ENCODE results near the gene MSMO1. TPM values are rescaled to one million over a fixed set of nuclear protein-coding genes. Genes with fewer than 3 reads are reported as not detected.

The MSMO1 gene
- total RNA-seq, 1 experiment from 2014 or later: 72.9 TPM

DNA sequence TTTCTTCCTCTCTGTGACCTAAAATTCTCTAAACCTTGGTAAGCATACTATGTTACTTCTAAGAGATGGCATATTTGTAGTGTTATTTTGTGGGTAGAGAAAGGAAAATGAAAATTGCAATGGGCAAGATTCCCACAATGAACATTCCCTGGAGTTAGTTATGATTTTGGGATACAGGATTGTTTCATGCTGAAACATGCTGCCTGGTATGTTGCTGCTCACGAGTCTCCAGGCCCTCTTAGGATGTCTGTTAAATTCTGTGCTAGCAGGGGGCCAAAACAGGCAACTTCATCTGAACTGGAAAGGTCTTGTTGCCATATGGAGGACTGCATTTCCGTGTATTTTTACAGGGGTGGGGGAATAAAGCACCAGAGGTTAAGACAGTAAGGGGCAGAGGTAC lies 18.9 kb upstream of the MSMO1 start (continued):
- TF ChIP-seq, protein P1, sequence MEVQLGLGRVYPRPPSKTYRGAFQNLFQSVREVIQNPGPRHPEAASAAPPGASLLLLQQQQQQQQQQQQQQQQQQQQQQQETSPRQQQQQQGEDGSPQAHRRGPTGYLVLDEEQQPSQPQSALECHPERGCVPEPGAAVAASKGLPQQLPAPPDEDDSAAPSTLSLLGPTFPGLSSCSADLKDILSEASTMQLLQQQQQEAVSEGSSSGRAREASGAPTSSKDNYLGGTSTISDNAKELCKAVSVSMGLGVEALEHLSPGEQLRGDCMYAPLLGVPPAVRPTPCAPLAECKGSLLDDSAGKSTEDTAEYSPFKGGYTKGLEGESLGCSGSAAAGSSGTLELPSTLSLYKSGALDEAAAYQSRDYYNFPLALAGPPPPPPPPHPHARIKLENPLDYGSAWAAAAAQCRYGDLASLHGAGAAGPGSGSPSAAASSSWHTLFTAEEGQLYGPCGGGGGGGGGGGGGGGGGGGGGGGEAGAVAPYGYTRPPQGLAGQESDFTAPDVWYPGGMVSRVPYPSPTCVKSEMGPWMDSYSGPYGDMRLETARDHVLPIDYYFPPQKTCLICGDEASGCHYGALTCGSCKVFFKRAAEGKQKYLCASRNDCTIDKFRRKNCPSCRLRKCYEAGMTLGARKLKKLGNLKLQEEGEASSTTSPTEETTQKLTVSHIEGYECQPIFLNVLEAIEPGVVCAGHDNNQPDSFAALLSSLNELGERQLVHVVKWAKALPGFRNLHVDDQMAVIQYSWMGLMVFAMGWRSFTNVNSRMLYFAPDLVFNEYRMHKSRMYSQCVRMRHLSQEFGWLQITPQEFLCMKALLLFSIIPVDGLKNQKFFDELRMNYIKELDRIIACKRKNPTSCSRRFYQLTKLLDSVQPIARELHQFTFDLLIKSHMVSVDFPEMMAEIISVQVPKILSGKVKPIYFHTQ (CRISPR knock-in tag; IDR thresholded peaks at IDR 0.05): no peak
- TF ChIP-seq ESRRA (CRISPR knock-in tag; IDR thresholded peaks at IDR 0.05; ENCODE audit: borderline replicate concordance): no peak
- no peak for TF ChIP-seq TEAD1 (CRISPR knock-in tag; IDR thresholded peaks at IDR 0.05)
- no peak for TF ChIP-seq ZNF671 (CRISPR knock-in tag; IDR thresholded peaks at IDR 0.05)
- no peak for TF ChIP-seq ZNF121 (CRISPR knock-in tag; IDR thresholded peaks at IDR 0.05)
- TF ChIP-seq, protein P2, sequence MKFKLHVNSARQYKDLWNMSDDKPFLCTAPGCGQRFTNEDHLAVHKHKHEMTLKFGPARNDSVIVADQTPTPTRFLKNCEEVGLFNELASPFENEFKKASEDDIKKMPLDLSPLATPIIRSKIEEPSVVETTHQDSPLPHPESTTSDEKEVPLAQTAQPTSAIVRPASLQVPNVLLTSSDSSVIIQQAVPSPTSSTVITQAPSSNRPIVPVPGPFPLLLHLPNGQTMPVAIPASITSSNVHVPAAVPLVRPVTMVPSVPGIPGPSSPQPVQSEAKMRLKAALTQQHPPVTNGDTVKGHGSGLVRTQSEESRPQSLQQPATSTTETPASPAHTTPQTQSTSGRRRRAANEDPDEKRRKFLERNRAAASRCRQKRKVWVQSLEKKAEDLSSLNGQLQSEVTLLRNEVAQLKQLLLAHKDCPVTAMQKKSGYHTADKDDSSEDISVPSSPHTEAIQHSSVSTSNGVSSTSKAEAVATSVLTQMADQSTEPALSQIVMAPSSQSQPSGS (CRISPR knock-in tag; IDR thresholded peaks at IDR 0.05; ENCODE audit: borderline replicate concordance, low read depth): no peak
- TF ChIP-seq, protein P3, sequence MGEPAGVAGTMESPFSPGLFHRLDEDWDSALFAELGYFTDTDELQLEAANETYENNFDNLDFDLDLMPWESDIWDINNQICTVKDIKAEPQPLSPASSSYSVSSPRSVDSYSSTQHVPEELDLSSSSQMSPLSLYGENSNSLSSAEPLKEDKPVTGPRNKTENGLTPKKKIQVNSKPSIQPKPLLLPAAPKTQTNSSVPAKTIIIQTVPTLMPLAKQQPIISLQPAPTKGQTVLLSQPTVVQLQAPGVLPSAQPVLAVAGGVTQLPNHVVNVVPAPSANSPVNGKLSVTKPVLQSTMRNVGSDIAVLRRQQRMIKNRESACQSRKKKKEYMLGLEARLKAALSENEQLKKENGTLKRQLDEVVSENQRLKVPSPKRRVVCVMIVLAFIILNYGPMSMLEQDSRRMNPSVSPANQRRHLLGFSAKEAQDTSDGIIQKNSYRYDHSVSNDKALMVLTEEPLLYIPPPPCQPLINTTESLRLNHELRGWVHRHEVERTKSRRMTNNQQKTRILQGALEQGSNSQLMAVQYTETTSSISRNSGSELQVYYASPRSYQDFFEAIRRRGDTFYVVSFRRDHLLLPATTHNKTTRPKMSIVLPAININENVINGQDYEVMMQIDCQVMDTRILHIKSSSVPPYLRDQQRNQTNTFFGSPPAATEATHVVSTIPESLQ (CRISPR knock-in tag; IDR thresholded peaks at IDR 0.05): no peak
- TF ChIP-seq, protein P4, sequence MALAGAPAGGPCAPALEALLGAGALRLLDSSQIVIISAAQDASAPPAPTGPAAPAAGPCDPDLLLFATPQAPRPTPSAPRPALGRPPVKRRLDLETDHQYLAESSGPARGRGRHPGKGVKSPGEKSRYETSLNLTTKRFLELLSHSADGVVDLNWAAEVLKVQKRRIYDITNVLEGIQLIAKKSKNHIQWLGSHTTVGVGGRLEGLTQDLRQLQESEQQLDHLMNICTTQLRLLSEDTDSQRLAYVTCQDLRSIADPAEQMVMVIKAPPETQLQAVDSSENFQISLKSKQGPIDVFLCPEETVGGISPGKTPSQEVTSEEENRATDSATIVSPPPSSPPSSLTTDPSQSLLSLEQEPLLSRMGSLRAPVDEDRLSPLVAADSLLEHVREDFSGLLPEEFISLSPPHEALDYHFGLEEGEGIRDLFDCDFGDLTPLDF (CRISPR knock-in tag; IDR thresholded peaks at IDR 0.05): no peak

DNA sequence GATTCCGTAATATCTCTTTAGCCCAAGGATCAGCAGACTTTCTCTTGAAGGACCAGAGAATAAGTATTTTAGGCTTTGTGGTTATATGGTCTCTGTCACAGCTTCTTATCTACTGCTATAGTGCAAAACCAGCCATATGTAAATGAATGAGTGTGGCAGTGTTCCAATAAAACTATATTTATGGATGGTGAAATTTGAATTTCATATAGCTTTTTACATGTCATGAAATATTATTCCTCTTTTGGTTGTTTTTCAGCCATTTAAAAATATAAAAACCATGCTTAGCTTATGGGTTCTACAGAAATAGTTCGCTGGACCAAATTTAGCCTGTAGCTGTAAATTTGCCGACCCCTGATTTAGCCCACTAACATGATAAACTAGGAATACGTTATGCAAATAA lies 18.0 kb upstream of the MSMO1 start:
- ATAC-seq (no peak), DNase-seq (ENCODE audit: low spot score) (no peak)
- POLR2A ChIA-PET: no interaction called here
- Mint-ChIP-seq H3K4me3 (no peak overlapping the region), H3K36me3 (peaks cover 4% of the 10 kb centered on the region; the same call in 1 of the 2 replicates), H3K4me1 (no peaks in the 10 kb centered on the region), H3K27ac (no peak overlapping the region), H3K27me3 (ENCODE audit: low read depth) (no peaks in the 10 kb centered on the region; the same call in 1 of the 2 replicates), H3K9me3 (peaks cover 11% of the 10 kb centered on the region)
- no peak for TF ChIP-seq ZNF219 (CRISPR knock-in tag; IDR thresholded peaks at IDR 0.05; ENCODE audit: borderline replicate concordance)
- TF ChIP-seq FOXJ3 (CRISPR knock-in tag; IDR thresholded peaks at IDR 0.05; ENCODE audit: borderline replicate concordance): no peak
- TF ChIP-seq, protein P5, sequence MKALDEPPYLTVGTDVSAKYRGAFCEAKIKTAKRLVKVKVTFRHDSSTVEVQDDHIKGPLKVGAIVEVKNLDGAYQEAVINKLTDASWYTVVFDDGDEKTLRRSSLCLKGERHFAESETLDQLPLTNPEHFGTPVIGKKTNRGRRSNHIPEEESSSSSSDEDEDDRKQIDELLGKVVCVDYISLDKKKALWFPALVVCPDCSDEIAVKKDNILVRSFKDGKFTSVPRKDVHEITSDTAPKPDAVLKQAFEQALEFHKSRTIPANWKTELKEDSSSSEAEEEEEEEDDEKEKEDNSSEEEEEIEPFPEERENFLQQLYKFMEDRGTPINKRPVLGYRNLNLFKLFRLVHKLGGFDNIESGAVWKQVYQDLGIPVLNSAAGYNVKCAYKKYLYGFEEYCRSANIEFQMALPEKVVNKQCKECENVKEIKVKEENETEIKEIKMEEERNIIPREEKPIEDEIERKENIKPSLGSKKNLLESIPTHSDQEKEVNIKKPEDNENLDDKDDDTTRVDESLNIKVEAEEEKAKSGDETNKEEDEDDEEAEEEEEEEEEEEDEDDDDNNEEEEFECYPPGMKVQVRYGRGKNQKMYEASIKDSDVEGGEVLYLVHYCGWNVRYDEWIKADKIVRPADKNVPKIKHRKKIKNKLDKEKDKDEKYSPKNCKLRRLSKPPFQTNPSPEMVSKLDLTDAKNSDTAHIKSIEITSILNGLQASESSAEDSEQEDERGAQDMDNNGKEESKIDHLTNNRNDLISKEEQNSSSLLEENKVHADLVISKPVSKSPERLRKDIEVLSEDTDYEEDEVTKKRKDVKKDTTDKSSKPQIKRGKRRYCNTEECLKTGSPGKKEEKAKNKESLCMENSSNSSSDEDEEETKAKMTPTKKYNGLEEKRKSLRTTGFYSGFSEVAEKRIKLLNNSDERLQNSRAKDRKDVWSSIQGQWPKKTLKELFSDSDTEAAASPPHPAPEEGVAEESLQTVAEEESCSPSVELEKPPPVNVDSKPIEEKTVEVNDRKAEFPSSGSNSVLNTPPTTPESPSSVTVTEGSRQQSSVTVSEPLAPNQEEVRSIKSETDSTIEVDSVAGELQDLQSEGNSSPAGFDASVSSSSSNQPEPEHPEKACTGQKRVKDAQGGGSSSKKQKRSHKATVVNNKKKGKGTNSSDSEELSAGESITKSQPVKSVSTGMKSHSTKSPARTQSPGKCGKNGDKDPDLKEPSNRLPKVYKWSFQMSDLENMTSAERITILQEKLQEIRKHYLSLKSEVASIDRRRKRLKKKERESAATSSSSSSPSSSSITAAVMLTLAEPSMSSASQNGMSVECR (CRISPR knock-in tag; IDR thresholded peaks at IDR 0.05; ENCODE audit: borderline replicate concordance): no peak
- TF ChIP-seq, protein P1 (CRISPR knock-in tag; IDR thresholded peaks at IDR 0.05): no peak
- TF ChIP-seq, protein P6, sequence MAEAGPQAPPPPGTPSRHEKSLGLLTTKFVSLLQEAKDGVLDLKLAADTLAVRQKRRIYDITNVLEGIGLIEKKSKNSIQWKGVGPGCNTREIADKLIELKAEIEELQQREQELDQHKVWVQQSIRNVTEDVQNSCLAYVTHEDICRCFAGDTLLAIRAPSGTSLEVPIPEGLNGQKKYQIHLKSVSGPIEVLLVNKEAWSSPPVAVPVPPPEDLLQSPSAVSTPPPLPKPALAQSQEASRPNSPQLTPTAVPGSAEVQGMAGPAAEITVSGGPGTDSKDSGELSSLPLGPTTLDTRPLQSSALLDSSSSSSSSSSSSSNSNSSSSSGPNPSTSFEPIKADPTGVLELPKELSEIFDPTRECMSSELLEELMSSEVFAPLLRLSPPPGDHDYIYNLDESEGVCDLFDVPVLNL (CRISPR knock-in tag; IDR thresholded peaks at IDR 0.05; ENCODE audit: borderline replicate concordance, low read depth): no peak
- no peak for TF ChIP-seq NR2C2 (CRISPR knock-in tag; IDR thresholded peaks at IDR 0.05)
- TF ChIP-seq ZBTB21 (CRISPR knock-in tag; IDR thresholded peaks at IDR 0.05; ENCODE audit: borderline replicate concordance): no peak
- TF ChIP-seq, protein P7, sequence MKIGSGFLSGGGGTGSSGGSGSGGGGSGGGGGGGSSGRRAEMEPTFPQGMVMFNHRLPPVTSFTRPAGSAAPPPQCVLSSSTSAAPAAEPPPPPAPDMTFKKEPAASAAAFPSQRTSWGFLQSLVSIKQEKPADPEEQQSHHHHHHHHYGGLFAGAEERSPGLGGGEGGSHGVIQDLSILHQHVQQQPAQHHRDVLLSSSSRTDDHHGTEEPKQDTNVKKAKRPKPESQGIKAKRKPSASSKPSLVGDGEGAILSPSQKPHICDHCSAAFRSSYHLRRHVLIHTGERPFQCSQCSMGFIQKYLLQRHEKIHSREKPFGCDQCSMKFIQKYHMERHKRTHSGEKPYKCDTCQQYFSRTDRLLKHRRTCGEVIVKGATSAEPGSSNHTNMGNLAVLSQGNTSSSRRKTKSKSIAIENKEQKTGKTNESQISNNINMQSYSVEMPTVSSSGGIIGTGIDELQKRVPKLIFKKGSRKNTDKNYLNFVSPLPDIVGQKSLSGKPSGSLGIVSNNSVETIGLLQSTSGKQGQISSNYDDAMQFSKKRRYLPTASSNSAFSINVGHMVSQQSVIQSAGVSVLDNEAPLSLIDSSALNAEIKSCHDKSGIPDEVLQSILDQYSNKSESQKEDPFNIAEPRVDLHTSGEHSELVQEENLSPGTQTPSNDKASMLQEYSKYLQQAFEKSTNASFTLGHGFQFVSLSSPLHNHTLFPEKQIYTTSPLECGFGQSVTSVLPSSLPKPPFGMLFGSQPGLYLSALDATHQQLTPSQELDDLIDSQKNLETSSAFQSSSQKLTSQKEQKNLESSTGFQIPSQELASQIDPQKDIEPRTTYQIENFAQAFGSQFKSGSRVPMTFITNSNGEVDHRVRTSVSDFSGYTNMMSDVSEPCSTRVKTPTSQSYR (CRISPR knock-in tag; IDR thresholded peaks at IDR 0.05): no peak
- CTCF ChIA-PET: no interaction called here

All from WTC11 (cell line).